T-cell (primary cell): ENCODE data around the gene MROH2A. TPM values are rescaled to one million over a fixed set of nuclear protein-coding genes. Genes with fewer than 3 reads are reported as not detected.
"Not testable (repeated sequence)": the region's sequence is repeated elsewhere in the genome, so short reads cannot be mapped to it uniquely, and the experiment has no call there.

Source experiments
- ATAC-seq, 4 experiments: fragments of 200-7000 bp in 3 of 4; fragments of 150-1000 bp in 1 of 4; cut with Tn5 transposase; replicated peaks in 1 of 4; 1 replicate in 3 of 4; 2 replicates in 1 of 4; pipeline ENCODE4 v1.10.0; 2021; ENCODE audit warnings: moderate library complexity in 3 of 4, mild to moderate bottlenecking in 2 of 4, moderate number of reproducible peaks in 1 of 4
- CTCF ChIA-PET, 2 donors: fragments of 300-600 bp; sonication (Branson Sonifier 250); formaldehyde crosslinking; loops; one replicate each; lab custom pipeline; 2022; ENCODE audit warnings: antibody characterized with exemption in 2 of 2; lab: Charles Lee
- POLR2A ChIA-PET, 2 donors: fragments of 300-600 bp; sonication (Branson Sonifier 250); formaldehyde crosslinking; loops; one replicate each; lab custom pipeline; 2022; ENCODE audit warnings: antibody characterized with exemption in 2 of 2; lab: Charles Lee
- DNase-seq, 35 experiments: peaks; one replicate each; pipeline versions ENCODE4 v3.0.0 to v3.0.0-alpha.2; 2013 to 2023
- H3K27ac ChIP-seq: one replicate; pipeline ENCODE4 v1.5.1; 2013; ENCODE audit warnings: low read length
- H3K27me3 ChIP-seq, 2 experiments: replicated peaks in 1 of 2; 1 replicate in 1 of 2; 2 replicates in 1 of 2; pipeline versions ENCODE4 v1.6.1 to v1.7.0; 2013; ENCODE audit warnings: low read length in 1 of 2, mixed read lengths in 1 of 2; ENCODE audit not compliant: control insufficient read depth in 2 of 2, insufficient read depth in 2 of 2; ENCODE audit errors: extremely low read depth in 1 of 2
- H3K36me3 ChIP-seq, 2 donors: 1 replicate in 1 of 2; 2 replicates in 1 of 2; pipeline versions ENCODE4 v1.6.1 to v1.7.0; 2013; ENCODE audit warnings: low read length in 1 of 2; ENCODE audit not compliant: control insufficient read depth in 2 of 2, insufficient read depth in 1 of 2; ENCODE audit errors: extremely low read depth in 1 of 2
- H3K4me1 ChIP-seq, 2 experiments: 1 replicate in 1 of 2; 2 replicates in 1 of 2; pipeline versions ENCODE4 v1.6.1 to v1.7.0; 2013; ENCODE audit warnings: low read length in 2 of 2, mixed read lengths in 1 of 2; ENCODE audit not compliant: insufficient read depth in 2 of 2, control insufficient read depth in 1 of 2; ENCODE audit errors: extremely low read depth in 1 of 2
- H3K4me3 ChIP-seq, 2 donors: 1 replicate in 1 of 2; 2 replicates in 1 of 2; pipeline versions ENCODE4 v1.5.1 to v1.7.0; 2013; ENCODE audit warnings: mild to moderate bottlenecking in 2 of 2, low read length in 1 of 2, moderate library complexity in 1 of 2; ENCODE audit not compliant: control insufficient read depth in 1 of 2; ENCODE audit errors: extremely low read depth in 1 of 2
- H3K9me3 ChIP-seq: 2 replicates; pipeline ENCODE4 v1.7.0; 2013
- H3K27ac Mint-ChIP-seq, 2 donors: one replicate each; pipeline ENCODE4 v1.8.0; 2020 to 2021; ENCODE audit warnings: mild to moderate bottlenecking in 2 of 2, mixed read lengths in 2 of 2
- H3K27me3 Mint-ChIP-seq, 2 donors: one replicate each; pipeline ENCODE4 v1.8.0; 2021 to 2022; ENCODE audit warnings: mixed read lengths in 2 of 2
- H3K36me3 Mint-ChIP-seq: one replicate; pipeline ENCODE4 v1.8.0; 2021; ENCODE audit warnings: mixed read lengths
- H3K4me1 Mint-ChIP-seq, 3 donors: one replicate each; pipeline ENCODE4 v1.8.0; 2020 to 2022; ENCODE audit warnings: mixed read lengths in 3 of 3, mild to moderate bottlenecking in 1 of 3
- H3K4me3 Mint-ChIP-seq, 3 donors: one replicate each; pipeline ENCODE4 v1.8.0; 2020 to 2022; ENCODE audit warnings: mild to moderate bottlenecking in 3 of 3, mixed read lengths in 3 of 3, moderate library complexity in 3 of 3
- H3K9me3 Mint-ChIP-seq, 3 donors: one replicate each; pipeline ENCODE4 v1.8.0; 2020 to 2022; ENCODE audit warnings: mixed read lengths in 3 of 3
- WGBS: methylation state at CpG from one replicate; pipeline ENCODE4 v1.1.5; 2013; ENCODE audit warnings: missing lambda C conversion rate; ENCODE audit not compliant: insufficient coverage; 5-methylcytosine and 5-hydroxymethylcytosine counted together
- total RNA-seq, 35 experiments: library from RNA in 6 of 35; stranded (reverse) in 6 of 35; fragments of 120-200 nt in 1 of 35; gene quantifications; one replicate each; pipeline versions ENCODE4 v1.2.1 to v1.2.4 and lab custom pipeline; 2013 to 2026

MROH2A gene, protein sequence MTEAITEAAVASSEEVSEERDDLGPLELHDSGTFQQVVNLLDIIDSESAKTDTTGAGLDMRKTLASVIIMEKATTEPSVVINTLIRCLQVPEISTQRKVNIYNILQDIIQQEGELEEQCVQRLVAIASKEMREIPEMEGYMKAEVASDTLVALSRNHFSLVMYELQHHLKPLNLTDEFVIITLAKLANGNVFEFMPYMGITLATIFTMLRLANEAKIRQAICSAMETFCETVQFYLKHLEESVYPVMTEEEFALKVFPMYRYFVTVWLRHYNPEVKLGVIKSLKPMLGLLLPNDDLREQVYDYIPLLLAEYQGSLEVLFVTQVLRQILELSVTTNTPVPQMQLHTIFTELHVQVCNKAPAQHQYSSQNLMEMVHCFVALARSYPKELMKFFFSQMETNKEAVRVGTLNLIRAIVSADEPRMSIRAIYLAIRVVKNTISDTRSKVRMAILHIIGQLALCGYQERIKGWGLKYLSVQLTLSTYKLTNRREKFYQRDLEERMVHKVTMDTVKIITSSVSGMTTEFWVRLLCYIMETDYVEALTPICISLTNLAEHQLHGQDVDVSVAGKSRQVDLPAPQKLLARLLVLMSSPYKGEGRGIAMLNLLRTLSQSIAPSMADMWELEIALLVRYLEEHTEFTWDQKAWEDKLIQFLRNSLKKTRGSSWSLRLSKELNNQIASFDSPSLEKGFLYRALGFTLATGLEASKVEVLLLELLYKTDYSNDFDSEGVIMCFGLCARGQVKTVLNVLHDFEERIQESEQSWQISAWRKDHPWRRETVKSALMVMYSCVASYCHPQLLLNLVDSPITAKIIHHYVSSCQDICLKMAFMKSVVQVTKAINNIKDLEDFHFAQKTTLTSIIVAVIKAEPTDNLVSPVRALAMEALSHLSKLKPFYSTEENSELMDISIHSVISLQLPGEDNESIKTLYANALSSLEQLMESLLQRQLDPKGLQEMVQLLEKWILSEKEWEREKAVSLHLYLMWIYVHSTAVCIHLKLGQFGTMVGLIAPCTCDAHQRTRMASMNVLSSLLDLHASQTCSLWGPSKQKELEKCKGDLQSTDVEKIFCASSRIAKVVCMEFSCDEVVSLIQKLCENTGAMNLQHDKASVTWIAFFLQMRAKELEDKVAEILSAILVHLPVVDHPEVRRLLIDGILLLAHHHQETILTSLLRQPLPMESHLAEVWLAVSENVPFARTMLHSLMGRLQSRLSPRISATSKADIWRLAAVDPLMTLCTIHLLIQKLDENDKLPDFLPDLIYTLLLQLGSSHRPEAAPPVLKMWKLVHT (N-terminal part only)
- total RNA-seq (not detected), total RNA-seq (lab: John Stamatoyannopoulos, UW) (0 to 0.09 (median 0) reads per million in 29 experiments)
- total RNA-seq (2013) = not detected

DNA sequence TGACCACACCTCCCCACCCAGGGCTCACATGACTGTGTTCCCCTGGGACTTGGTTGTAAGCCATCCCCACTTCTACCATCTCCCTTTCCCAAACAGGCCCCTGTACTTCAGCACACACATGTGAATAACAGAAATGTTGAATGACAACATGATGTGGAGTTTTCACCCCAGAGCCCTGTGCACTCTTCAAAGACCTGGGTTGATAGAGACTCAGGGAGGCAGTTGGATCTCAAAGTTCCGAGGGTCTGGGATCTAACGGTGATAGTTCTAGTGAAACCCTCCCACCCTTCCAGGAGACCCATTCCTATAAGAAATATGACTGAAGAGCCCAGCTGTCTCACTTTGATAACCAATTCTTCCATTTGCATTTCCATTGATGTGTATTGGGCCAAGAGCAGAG is at the start of gene MROH2A:
Gene MROH2A (plus strand): TSS at position 301 of the 400 bp plus-strand sequence. CDS start 1,029 bp downstream, outside the sequence.
- no peaks in the 10 kb centered on the region for H3K36me3 Mint-ChIP-seq
- ChIA-PET CTCF (no interaction called here), POLR2A (no interaction called here)
- no peak for DNase-seq
- Histone ChIP-seq H3K36me3 (no peaks in the 10 kb centered on the region), H3K4me1 (no peaks in the 10 kb centered on the region), H3K27me3 (peaks cover 0 to 22% of the 10 kb centered on the region in 2 experiments), H3K9me3 (no peaks in the 10 kb centered on the region), H3K4me3 (no peak within 1 kb of the TSS), H3K27ac (no peak within 1 kb of the TSS)
- peaks cover 24 to 32% of the 10 kb centered on the region in 2 donors for H3K27me3 Mint-ChIP-seq
- H3K4me1 Mint-ChIP-seq = no peaks in the 10 kb centered on the region
- no peak for ATAC-seq
- H3K4me3 Mint-ChIP-seq = no peak within 1 kb of the TSS
- no CpG with 5 or more reads among the region's 2 CpGs for WGBS
- H3K27ac Mint-ChIP-seq = no peak within 1 kb of the TSS
- peaks cover 3 to 13% (median 7%) of the 10 kb centered on the region in 3 donors for H3K9me3 Mint-ChIP-seq

DNA sequence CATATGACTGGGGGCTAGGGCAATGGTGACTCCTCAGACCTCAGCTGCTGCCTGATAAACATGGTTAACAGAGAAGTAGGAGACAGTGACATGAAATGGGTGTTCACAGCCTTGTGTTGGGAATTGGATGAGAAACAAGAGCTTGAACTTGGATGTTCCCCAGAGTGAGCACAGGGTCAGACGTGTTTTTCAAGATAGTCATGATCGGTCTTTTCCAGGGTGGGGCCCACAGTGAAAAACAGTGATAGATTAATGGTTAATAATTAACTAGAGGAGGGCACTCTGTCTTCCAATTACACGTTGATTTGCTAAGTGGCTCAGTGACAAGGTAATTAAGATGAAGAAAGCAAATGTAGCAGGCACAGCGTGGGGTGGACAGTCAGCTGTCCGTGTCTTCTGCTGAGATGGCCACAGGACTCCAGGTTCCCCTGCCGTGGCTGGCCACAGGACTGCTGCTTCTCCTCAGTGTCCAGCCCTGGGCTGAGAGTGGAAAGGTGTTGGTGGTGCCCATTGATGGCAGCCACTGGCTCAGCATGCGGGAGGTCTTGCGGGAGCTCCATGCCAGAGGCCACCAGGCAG is 49.3 kb upstream of the MROH2A start, which contains the start of gene UGT1A3:
Gene UGT1A3 (plus strand): TSS at position 320 of the 579 bp plus-strand sequence. CDS start 85 bp downstream, at position 405.
- ATAC-seq (no peak), DNase-seq (no peak)
- H3K27me3 ChIP-seq = peaks cover 0 to 15% of the 10 kb centered on the region in 2 experiments
- no peaks in the 10 kb centered on the region for H3K9me3 ChIP-seq
- ChIA-PET CTCF (no interaction called here), POLR2A (no interaction called here)
- no peaks in the 10 kb centered on the region for H3K4me1 ChIP-seq
- 73% methylated on average over 5 of the region's 8 CpGs for WGBS
- Mint-ChIP-seq H3K27ac (no peak within 1 kb of the TSS), H3K4me1 (no peaks in the 10 kb centered on the region), H3K4me3 (no peak within 1 kb of the TSS), H3K27me3 (peaks cover 13 to 29% of the 10 kb centered on the region in 2 donors), H3K36me3 (no peaks in the 10 kb centered on the region), H3K9me3 (no peaks in the 10 kb centered on the region)
- no peak within 1 kb of the TSS for H3K4me3 ChIP-seq
- H3K27ac ChIP-seq = no peak within 1 kb of the TSS
- H3K36me3 ChIP-seq = no peaks in the 10 kb centered on the region

DNA sequence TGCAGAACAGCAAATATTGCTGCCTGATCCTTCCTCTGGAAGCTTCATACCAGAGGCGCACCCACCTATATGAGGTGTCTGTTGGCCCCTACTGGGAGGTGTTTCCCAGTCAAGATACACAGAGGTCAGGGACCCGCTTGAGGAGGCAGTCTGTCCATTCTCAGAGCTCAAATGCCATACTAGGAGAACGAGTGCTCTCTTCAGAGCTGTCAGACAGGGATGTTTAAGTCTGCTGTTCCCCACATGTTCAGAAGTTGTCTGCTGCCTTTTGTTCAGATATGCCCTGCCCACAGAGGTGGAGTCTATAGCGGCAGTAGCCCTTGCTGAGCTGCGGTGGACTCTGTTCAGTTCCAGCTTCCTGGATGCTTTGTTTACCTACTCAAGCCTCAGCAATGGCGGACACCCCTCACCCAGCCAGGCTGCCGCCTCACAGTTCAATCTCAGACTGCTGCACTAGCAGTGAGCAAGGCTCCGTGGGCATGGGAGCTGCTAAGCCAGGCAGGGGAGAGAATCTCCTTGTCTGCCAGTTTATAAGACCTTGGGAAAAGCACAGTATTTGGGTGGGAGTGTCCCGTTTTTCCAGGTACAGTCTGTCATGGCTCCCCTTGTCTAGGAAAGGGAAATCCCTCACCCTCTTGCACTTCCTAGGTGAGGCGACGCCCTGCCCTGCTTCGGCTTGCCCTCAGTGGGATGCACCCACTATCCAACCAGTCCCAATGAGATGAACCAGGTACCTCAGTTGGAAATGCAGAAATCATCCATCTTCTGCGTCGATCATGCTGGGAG is 41.1 kb upstream of the MROH2A start:
- ATAC-seq, H3K27ac Mint-ChIP-seq, DNase-seq, H3K9me3 Mint-ChIP-seq, POLR2A ChIA-PET, H3K9me3 ChIP-seq, H3K36me3 Mint-ChIP-seq, H3K27me3 ChIP-seq, H3K27ac ChIP-seq, H3K4me1 Mint-ChIP-seq, H3K4me3 ChIP-seq, H3K4me1 ChIP-seq, H3K4me3 Mint-ChIP-seq, H3K36me3 ChIP-seq: not testable (repeated sequence)
- CTCF ChIA-PET = interaction anchor here in 1 of 2 donors (0.5 kb wide), 1 partner anchor 822 kb away, joined by 3 read pairs; no protein-coding TSS in a partner anchor
- WGBS = 82% methylated on average over 11 of the region's 14 CpGs
- H3K27me3 Mint-ChIP-seq = peaks cover 32 to 47% of the 10 kb centered on the region in 2 donors

DNA sequence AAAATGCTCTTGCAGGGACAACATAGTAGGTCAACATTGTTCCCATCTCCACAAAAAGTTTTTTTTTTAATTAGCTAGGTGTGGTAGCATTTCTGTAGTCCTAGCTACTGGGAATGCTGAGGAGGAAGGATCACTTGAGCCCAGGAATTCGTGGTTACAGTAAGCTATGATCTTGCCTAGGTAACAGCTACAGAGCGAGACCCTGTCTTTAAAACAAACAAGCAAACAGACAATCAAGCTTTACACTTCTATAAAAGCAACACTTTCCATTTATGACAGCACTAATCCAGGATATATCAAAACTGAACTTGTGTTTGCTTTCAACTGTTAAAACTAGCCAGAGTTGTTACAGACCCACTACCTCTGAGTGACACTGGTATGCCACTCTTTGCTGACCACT is 37.3 kb upstream of the MROH2A start:
- DNase-seq (no peak), ATAC-seq (no peak)
- peaks cover 28 to 33% of the 10 kb centered on the region in 2 donors for H3K27me3 Mint-ChIP-seq
- H3K4me1 Mint-ChIP-seq = no peaks in the 10 kb centered on the region
- H3K4me3 ChIP-seq = no peak overlapping the region
- 60% methylated on average over 2 of the region's 2 CpGs for WGBS
- peaks cover 0 to 17% of the 10 kb centered on the region in 2 experiments for H3K27me3 ChIP-seq
- H3K36me3 Mint-ChIP-seq = no peaks in the 10 kb centered on the region
- CTCF ChIA-PET = no interaction called here
- no peaks in the 10 kb centered on the region for H3K36me3 ChIP-seq
- H3K9me3 Mint-ChIP-seq = no peaks in the 10 kb centered on the region
- no peak overlapping the region for H3K27ac ChIP-seq
- H3K4me1 ChIP-seq = no peaks in the 10 kb centered on the region
- H3K4me3 Mint-ChIP-seq = no peak overlapping the region
- POLR2A ChIA-PET = no interaction called here
- no peaks in the 10 kb centered on the region for H3K9me3 ChIP-seq
- H3K27ac Mint-ChIP-seq = no peak overlapping the region

DNA sequence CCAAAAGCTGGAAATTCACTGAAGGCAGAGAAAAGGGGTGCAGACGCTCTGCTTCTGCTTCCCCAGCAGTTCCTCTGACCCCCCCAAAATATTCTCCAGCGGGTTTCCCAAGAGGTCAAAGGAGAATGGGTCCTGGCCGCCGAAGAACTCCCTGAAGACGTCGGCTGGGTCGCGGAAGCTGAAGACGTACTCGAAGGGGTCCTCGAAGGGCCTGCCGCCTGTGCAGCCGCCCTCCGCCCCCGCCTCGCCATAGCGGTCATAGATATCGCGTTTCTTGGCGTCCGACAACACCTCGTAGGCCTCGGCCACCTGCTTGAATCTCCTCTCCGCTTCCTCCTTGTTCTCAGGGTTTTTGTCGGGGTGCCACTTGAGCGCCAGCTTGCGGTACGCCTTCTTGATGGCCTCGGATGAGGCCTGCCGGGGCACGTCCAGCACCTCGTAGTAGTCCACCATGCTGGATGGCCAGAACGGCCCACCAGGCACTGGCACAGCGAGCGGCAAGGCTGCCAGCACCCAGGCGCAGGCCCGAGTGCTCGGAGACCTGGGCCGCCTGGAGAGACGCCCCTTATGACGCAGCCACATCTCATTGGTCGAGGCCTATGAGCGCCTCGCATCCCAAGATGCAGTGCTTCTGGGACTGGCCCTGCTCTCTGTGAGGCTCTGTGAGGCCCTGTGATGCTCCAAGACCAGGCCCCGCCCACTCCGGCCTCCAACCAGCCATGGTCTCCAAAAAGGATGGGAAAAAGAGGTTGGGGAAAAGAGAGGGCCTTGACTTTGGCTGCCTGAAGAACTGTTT is 34.5 kb upstream of the MROH2A start:
- CTCF ChIA-PET = no interaction called here
- no peak overlapping the region for H3K27ac Mint-ChIP-seq
- DNase-seq (no peak), ATAC-seq (no peak)
- no peak overlapping the region for H3K4me3 ChIP-seq
- no peak overlapping the region for H3K4me3 Mint-ChIP-seq
- H3K27ac ChIP-seq = no peak overlapping the region
- H3K27me3 Mint-ChIP-seq = peaks cover 33 to 34% of the 10 kb centered on the region in 2 donors
- H3K4me1 Mint-ChIP-seq = no peaks in the 10 kb centered on the region
- H3K4me1 ChIP-seq = no peaks in the 10 kb centered on the region
- H3K27me3 ChIP-seq = peaks cover 0 to 18% of the 10 kb centered on the region in 2 experiments
- POLR2A ChIA-PET = no interaction called here
- H3K9me3 ChIP-seq = no peaks in the 10 kb centered on the region
- 91% methylated on average over 40 of the region's 46 CpGs for WGBS
- H3K9me3 Mint-ChIP-seq = no peaks in the 10 kb centered on the region
- H3K36me3 ChIP-seq = no peaks in the 10 kb centered on the region
- H3K36me3 Mint-ChIP-seq = no peaks in the 10 kb centered on the region
